Erythroblast (primary cell): Measurements from ENCODE around the gene COMP.

Experiments used
- GATA1 ChIP-seq: IDR thresholded peaks from 2 replicates; pipeline ENCODE4 v1.6.1; 2011; ENCODE audit warnings: low read depth, mild to moderate bottlenecking, control low read depth, low read length, moderate library complexity
- POLR2A ChIP-seq: IDR thresholded peaks from 2 replicates; pipeline ENCODE4 v1.6.1; 2011; ENCODE audit warnings: mild to moderate bottlenecking, low read length

- no peak for TF ChIP-seq POLR2A
- no peak for TF ChIP-seq GATA1
These were observed 7.6 kb upstream of the COMP start for GRCh38 chr19:18798384-18799352.
